Measurements from ENCODE around the gene MIER2. TPM values are rescaled to one million over a fixed set of nuclear protein-coding genes. Genes with fewer than 3 reads are reported as not detected.

Gene MIER2
- total and polyA plus RNA-seq, 2 donors from 2014 or later = 18.4 to 23.4 TPM

DNA sequence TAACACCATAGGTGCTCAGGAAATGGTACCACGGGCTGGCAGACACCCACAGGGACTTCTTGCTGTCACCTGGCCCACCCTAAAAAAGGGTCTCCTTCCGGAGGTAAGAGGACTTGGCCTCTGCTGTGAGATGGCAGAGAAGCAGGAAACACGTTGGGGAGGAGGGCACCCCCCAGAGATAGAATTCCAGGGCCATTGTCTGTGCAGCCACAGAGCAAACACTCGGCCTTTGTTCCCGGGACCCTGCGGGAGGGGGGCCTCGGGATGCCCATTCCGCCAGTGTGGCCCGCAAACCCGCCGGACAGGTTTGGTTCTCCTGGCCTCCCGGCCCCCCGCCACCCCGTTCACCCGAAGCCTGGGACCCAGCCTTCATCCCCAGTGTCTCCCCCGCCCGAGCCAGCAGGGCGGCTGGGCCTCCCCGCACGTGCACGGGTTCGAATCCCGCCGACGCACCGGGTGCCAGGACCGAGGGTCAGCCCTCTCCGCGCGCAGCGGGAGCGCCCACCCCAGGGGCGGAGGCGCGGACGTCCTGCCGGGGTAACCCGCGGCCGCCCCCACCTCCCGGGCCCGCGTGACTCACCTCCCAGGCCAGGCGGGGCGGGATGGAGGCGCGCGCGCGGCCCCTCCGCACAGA, 54.1 kb downstream of the MIER2 start:
- Histone ChIP-seq H3K4me3 (ENCODE audit: low read length in 3 of 3) (no peak overlapping the region), H3K27ac (ENCODE audit: low read depth in 2 of 2, low read length in 2 of 2) (peak overlapping the region; percentile 34 to 47), H3K4me1 (ENCODE audit: control insufficient read depth in 2 of 3, insufficient read depth in 2 of 3, low read depth in 1 of 3, low read length in 3 of 3) (peaks cover 0 to 6% (median 0%) of the 10 kb centered on the region in 3 donors), H3K9ac (ENCODE audit: low read length in 3 of 3) (no peak overlapping the region), H3K36me3 (ENCODE audit: control insufficient read depth in 2 of 3, insufficient read depth in 3 of 3, low read length in 3 of 3) (no peaks in the 10 kb centered on the region), H3K27me3 (ENCODE audit: control insufficient read depth, insufficient read depth, low read length) (peaks cover 12% of the 10 kb centered on the region), H3K9me3 (ENCODE audit: control insufficient read depth in 2 of 3, insufficient read depth in 1 of 3, low read length in 3 of 3) (no peaks in the 10 kb centered on the region)
- FAIRE-seq = no peak
- TF ChIP-seq, protein P1, sequence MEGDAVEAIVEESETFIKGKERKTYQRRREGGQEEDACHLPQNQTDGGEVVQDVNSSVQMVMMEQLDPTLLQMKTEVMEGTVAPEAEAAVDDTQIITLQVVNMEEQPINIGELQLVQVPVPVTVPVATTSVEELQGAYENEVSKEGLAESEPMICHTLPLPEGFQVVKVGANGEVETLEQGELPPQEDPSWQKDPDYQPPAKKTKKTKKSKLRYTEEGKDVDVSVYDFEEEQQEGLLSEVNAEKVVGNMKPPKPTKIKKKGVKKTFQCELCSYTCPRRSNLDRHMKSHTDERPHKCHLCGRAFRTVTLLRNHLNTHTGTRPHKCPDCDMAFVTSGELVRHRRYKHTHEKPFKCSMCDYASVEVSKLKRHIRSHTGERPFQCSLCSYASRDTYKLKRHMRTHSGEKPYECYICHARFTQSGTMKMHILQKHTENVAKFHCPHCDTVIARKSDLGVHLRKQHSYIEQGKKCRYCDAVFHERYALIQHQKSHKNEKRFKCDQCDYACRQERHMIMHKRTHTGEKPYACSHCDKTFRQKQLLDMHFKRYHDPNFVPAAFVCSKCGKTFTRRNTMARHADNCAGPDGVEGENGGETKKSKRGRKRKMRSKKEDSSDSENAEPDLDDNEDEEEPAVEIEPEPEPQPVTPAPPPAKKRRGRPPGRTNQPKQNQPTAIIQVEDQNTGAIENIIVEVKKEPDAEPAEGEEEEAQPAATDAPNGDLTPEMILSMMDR (IDR thresholded peaks at IDR 0.05; ENCODE audit: borderline replicate concordance, extremely low read depth, insufficient read depth) = no peak
- intact Hi-C loops (cut with DNase I) = no loop called here
- DNase-seq = peak in 4 of 5 donors; percentile 52 to 73 (median 60)

GRCh38 chr19:289651-290371, 54.8 kb downstream of the MIER2 start:
- peak in 3 of 5 donors; percentile 46 to 88 (median 65) for DNase-seq
- intact Hi-C loops (cut with DNase I) = no loop called here
- Histone ChIP-seq H3K9ac (ENCODE audit: low read length in 3 of 3) (no peak overlapping the region), H3K27ac (ENCODE audit: low read depth in 2 of 2, low read length in 2 of 2) (peak overlapping the region; percentile 34 to 47), H3K9me3 (ENCODE audit: control insufficient read depth in 2 of 3, insufficient read depth in 1 of 3, low read length in 3 of 3) (no peaks in the 10 kb centered on the region), H3K4me3 (ENCODE audit: low read length in 3 of 3) (no peak overlapping the region), H3K36me3 (ENCODE audit: control insufficient read depth in 2 of 3, insufficient read depth in 3 of 3, low read length in 3 of 3) (no peaks in the 10 kb centered on the region), H3K27me3 (ENCODE audit: control insufficient read depth, insufficient read depth, low read length) (peaks cover 12% of the 10 kb centered on the region), H3K4me1 (ENCODE audit: control insufficient read depth in 2 of 3, insufficient read depth in 2 of 3, low read depth in 1 of 3, low read length in 3 of 3) (peaks cover 0 to 6% (median 0%) of the 10 kb centered on the region in 3 donors)
- TF ChIP-seq, protein P1 (IDR thresholded peaks at IDR 0.05; ENCODE audit: borderline replicate concordance, extremely low read depth, insufficient read depth) = no peak
- FAIRE-seq = no peak

- H3K27me3 ChIP-seq (ENCODE audit: control insufficient read depth, insufficient read depth, low read length) = peaks cover 7% of the 10 kb centered on the region
- TF ChIP-seq, protein P1 (IDR thresholded peaks at IDR 0.05; ENCODE audit: borderline replicate concordance, extremely low read depth, insufficient read depth) = no peak
- no peak overlapping the region for H3K9ac ChIP-seq (ENCODE audit: low read length in 3 of 3)
- DNase-seq (no peak), FAIRE-seq (no peak)
- intact Hi-C loops (cut with DNase I) = no loop called here
- H3K36me3 ChIP-seq (ENCODE audit: control insufficient read depth in 2 of 3, insufficient read depth in 3 of 3, low read length in 3 of 3) = no peaks in the 10 kb centered on the region
- H3K4me1 ChIP-seq (ENCODE audit: control insufficient read depth in 2 of 3, insufficient read depth in 2 of 3, low read depth in 1 of 3, low read length in 3 of 3) = peaks cover 0 to 6% (median 0%) of the 10 kb centered on the region in 3 donors
- no peaks in the 10 kb centered on the region for H3K9me3 ChIP-seq (ENCODE audit: control insufficient read depth in 2 of 3, insufficient read depth in 1 of 3, low read length in 3 of 3)
- no peak overlapping the region for H3K4me3 ChIP-seq (ENCODE audit: low read length in 3 of 3)
- no peak overlapping the region for H3K27ac ChIP-seq (ENCODE audit: low read depth in 2 of 2, low read length in 2 of 2)
Measured at GRCh38 chr19:288911-289310, 55.7 kb downstream of the MIER2 start.

Data from kidney (tissue), 14 donors.